ENCODE results near the gene SH2D6. TPM values are rescaled to one million over a fixed set of nuclear protein-coding genes. Genes with fewer than 3 reads are reported as not detected.

Gene SH2D6
- polyA plus RNA-seq, 1 of the 3 experiments (the other 2 are of a cell fraction), result 0.33 TPM

- 87% methylated on average over 14 of the region's 14 CpGs for WGBS (ENCODE audit: low lambda C conversion rate)
- Histone ChIP-seq H3K36me3 (replicated peaks in 1 of 2; ENCODE audit: control insufficient read depth in 1 of 2, insufficient read depth in 2 of 2, low read length in 1 of 2) (no peaks in the 10 kb centered on the region), H3K4me1 (ENCODE audit: control insufficient read depth in 1 of 2, insufficient read depth in 2 of 2, low read depth in 1 of 2, low read length in 1 of 2) (peaks cover 18 to 33% of the 10 kb centered on the region in 2 experiments; a peak in 2 of 4 replicates), H3K4me2 (no peak overlapping the region), H2AFZ (ENCODE audit: low read depth) (peak overlapping the region; percentile 28), H3K9me3 (no peaks in the 10 kb centered on the region), H3K9ac (no peak overlapping the region), H4K20me1 (ENCODE audit: insufficient read depth) (no peaks in the 10 kb centered on the region), H3F3A (replicated peaks; ENCODE audit: insufficient read depth) (peaks cover 6% of the 10 kb centered on the region), H3K9me2 (no peaks in the 10 kb centered on the region), H3K4me3 (ENCODE audit: low read depth in 2 of 2, low read length in 1 of 2) (no peak overlapping the region), H3K27me3 (ENCODE audit: insufficient read depth) (no peaks in the 10 kb centered on the region), H3K27ac (ENCODE audit: low read depth in 2 of 2, low read length in 1 of 2) (peak overlapping the region in 1 of 2 experiments; percentile 90; a peak in 3 of 4 replicates), H3K79me2 (ENCODE audit: insufficient read depth) (no peaks in the 10 kb centered on the region)
- ChIA-PET CTCF (interaction anchor here (0.7 to 3.4 kb wide), 7 partner anchors 8 to 105 kb away, joined by 3 to 10 read pairs (median 3); partner anchors contain the start of genes MAT2A and SH2D6), POLR2A (interaction anchor here (0.7 to 4.6 kb wide), 12 partner anchors 9 to 165 kb away, joined by 3 to 90 read pairs (median 6); partner anchors contain the start of genes C2orf68, MAT2A and SH2D6)
- TF ChIP-seq RAD21 (IDR thresholded peaks at IDR 0.05; ENCODE audit: low read length) (no peak), IRF3 (IDR thresholded peaks at IDR 0.05; ENCODE audit: low read depth, low read length) (no peak), TEAD4 (IDR thresholded peaks at IDR 0.05; ENCODE audit: borderline replicate concordance, insufficient read depth) (no peak), JUND (IDR thresholded peaks at IDR 0.05) (no peak), RXRA (IDR thresholded peaks at IDR 0.05; ENCODE audit: borderline replicate concordance, low read depth) (no peak), CHD2 (IDR thresholded peaks at IDR 0.05; ENCODE audit: low read length, partially characterized antibody) (no peak), GATA2 (CRISPR knock-in tag; IDR thresholded peaks at IDR 0.05) (no peak), NFIC (IDR thresholded peaks at IDR 0.05; ENCODE audit: borderline replicate concordance) (no peak), FOXM1 (IDR thresholded peaks at IDR 0.05; ENCODE audit: low read depth) (no peak), CTCF (IDR thresholded peaks at IDR 0.05) (no peak), FOXJ3 (CRISPR knock-in tag; IDR thresholded peaks at IDR 0.05) (no peak), EZH2phosphoT487 (IDR thresholded peaks at IDR 0.05; ENCODE audit: borderline replicate concordance, low read depth) (no peak), PBX3 (IDR thresholded peaks at IDR 0.05) (no peak), SIN3A (IDR thresholded peaks at IDR 0.05; ENCODE audit: borderline replicate concordance, low read depth, low read length) (no peak), EP300 (IDR thresholded peaks at IDR 0.05; ENCODE audit: borderline replicate concordance in 1 of 2, low read depth in 1 of 2, low read length in 1 of 2) (no peak), REST (IDR thresholded peaks at IDR 0.05; ENCODE audit: low read depth, low read length) (no peak), TCF12 (IDR thresholded peaks at IDR 0.05) (no peak), RCOR1 (IDR thresholded peaks at IDR 0.05; ENCODE audit: low read length) (no peak), GABPA (IDR thresholded peaks at IDR 0.05; ENCODE audit: low read depth) (no peak)
- TF ChIP-seq, protein P1, sequence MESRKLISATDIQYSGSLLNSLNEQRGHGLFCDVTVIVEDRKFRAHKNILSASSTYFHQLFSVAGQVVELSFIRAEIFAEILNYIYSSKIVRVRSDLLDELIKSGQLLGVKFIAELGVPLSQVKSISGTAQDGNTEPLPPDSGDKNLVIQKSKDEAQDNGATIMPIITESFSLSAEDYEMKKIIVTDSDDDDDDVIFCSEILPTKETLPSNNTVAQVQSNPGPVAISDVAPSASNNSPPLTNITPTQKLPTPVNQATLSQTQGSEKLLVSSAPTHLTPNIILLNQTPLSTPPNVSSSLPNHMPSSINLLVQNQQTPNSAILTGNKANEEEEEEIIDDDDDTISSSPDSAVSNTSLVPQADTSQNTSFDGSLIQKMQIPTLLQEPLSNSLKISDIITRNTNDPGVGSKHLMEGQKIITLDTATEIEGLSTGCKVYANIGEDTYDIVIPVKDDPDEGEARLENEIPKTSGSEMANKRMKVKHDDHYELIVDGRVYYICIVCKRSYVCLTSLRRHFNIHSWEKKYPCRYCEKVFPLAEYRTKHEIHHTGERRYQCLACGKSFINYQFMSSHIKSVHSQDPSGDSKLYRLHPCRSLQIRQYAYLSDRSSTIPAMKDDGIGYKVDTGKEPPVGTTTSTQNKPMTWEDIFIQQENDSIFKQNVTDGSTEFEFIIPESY (IDR thresholded peaks at IDR 0.05; ENCODE audit: borderline replicate concordance, low read depth), result no peak
- DNase-seq, result no peak
Observed at GRCh38 chr2:85446296-85447221, 28.0 kb downstream of the SH2D6 start.

Measured in SK-N-SH (cell line).